Right lobe of liver (tissue), 4 donors: ENCODE measurements around the gene ICE2.

ENCODE experiments used
- POLR2A ChIP-seq: fragments of 450-650 bp; IDR thresholded peaks from one replicate; pipeline ENCODE4 v1.6.1; 2017; ENCODE audit warnings: antibody characterized with exemption, mild to moderate bottlenecking
- TF ChIP-seq, protein P1 (sequence below), 4 donors: fragments of 200-600 bp in 3 of 4; fragments of 450-650 bp in 1 of 4; IDR thresholded peaks; one replicate each; pipeline versions ENCODE4 v1.5.1 to v1.8.0; 2016 to 2022; ENCODE audit warnings: antibody characterized with exemption in 4 of 4, mild to moderate bottlenecking in 2 of 4
- donor health status: DM: no; HTN: no; CAD: no.
- donor health status: DM: no; HTN: no; CAD: no.
- donor health status: DM: no; HTN: yes; CAD: no.

DNA sequence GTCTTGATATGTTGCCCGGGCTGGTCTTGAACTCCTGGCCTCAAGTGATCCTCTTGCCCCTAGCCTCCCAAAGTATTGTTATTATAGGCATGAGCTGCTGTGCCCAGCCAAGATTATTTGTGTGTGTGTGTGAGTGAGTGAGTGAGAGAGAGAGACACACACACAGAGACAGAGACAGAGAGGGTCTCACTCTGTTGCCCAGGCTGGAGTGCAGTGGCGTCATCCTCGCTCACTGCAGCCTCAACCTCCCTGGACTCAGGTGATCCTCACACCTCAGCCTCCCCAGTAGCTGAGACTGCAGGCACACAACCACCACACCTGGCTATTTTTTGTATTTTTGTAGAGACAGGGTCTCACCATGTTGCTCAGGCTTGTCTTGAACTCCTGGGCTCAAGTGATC, 5.8 kb downstream of the ICE2 start:
- TF ChIP-seq, protein P1, sequence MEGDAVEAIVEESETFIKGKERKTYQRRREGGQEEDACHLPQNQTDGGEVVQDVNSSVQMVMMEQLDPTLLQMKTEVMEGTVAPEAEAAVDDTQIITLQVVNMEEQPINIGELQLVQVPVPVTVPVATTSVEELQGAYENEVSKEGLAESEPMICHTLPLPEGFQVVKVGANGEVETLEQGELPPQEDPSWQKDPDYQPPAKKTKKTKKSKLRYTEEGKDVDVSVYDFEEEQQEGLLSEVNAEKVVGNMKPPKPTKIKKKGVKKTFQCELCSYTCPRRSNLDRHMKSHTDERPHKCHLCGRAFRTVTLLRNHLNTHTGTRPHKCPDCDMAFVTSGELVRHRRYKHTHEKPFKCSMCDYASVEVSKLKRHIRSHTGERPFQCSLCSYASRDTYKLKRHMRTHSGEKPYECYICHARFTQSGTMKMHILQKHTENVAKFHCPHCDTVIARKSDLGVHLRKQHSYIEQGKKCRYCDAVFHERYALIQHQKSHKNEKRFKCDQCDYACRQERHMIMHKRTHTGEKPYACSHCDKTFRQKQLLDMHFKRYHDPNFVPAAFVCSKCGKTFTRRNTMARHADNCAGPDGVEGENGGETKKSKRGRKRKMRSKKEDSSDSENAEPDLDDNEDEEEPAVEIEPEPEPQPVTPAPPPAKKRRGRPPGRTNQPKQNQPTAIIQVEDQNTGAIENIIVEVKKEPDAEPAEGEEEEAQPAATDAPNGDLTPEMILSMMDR (IDR thresholded peaks at IDR 0.05): no peak
- no peak for TF ChIP-seq POLR2A
